UCSD-AML1 (cell line): ENCODE results near the gene TRAPPC2L.

ENCODE experiments used
- DNase-seq: peaks from one replicate; lab custom pipeline; 2025; ENCODE audit not compliant: unreplicated experiment; lab: John Stamatoyannopoulos, UW

The TRAPPC2L gene

GRCh38 chr16:88837806-88838205 lies 19.1 kb upstream of the TRAPPC2L start:
- DNase-seq = no peak

- no peak for DNase-seq
Measured at GRCh38 chr16:88838566-88838965, 18.4 kb upstream of the TRAPPC2L start.

DNA sequence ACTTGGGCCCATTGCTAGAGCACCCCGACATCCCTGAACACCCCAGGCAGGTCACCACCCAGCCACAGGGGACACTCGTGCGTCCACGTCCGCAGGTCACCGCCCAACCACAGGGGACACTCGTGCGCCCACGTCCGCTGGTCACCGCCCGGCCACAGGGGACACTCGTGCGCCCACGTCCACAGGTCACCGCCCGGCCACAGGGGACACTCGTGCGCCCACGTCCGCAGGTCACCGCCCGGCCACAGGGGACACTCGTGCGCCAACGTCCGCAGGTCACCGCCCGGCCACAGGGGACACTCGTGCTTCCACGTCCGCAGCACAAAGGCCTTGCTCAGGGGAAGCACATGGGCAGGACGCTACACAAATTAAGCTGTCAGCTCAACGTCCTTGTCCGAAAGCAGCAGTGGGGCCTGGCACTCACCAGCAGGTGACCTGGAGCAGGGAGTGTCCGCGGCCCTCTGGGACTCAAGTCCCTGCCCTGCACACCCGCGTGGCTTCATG lies 17.8 kb upstream of the TRAPPC2L start:
- DNase-seq = no peak

DNA sequence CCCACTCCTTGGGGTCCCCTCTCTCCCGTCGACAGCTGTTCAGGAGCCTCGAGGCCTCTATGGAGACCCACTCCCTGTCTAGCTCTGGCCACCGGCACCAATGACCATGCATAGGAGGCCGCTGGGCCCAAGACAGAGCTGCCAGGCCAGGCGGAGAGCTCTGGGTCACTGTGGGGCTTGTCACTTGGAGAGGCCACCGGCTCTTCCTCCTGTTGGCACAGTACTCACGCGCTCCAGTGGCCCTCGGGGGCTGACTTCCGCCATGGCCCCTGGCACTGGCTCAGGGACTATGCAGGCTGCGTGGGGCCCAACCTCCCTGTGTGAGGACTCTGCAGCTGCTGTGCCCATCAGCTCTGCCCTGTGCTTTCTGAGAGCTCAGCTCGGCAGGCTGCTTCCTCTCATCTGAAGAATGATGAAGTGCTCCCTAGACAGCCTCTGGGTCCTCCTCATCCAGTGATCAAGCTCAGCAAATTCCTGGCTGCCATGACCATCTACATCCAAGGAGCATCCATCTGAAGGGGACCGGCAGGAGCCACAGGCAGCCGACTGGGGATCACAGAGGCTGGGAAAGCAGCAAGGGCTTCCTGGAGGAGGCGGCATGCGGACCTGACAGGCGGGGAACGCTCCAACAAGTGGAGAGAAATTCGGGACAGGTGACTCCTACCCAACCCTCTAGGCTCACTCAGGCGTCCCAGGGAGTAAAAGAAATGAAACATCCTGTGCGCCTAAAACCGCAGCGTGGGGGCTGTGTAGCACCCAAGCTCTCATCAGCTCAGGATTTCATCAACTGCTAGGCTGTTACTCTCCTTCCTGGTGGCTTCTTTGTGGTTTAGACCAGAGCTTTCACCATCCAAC lies 17.0 kb upstream of the TRAPPC2L start:
- no peak for DNase-seq

DNA sequence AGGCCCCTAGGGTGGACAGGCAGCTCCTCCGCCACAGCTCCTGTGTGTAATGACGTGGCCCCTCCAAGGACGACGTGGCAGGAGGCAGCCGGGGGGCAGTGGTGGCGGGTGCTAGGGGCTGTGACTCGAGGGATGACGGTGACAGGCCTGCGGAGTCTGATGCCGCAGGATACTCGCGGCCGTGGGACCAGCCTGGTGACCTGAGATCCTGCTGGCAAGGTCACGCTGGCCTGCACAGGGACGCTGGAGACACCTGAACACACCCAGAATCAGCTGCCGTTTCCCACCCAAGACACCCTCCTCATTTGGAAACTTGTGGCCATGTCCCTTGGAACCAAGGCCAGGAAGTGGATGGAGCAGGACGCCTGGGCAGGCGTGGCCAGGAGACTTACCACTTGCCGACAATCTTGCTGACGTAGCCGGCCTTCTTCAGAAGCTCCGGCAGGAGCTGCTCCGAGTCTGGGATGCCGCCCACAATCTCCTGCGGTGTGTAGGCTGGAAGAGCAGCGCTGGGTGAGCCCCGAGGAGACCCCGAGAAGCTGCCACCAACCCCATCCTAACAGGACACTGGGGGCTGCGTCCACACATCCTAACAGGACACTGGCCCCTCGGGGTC lies 16.2 kb upstream of the TRAPPC2L start:
- DNase-seq = no peak

DNA sequence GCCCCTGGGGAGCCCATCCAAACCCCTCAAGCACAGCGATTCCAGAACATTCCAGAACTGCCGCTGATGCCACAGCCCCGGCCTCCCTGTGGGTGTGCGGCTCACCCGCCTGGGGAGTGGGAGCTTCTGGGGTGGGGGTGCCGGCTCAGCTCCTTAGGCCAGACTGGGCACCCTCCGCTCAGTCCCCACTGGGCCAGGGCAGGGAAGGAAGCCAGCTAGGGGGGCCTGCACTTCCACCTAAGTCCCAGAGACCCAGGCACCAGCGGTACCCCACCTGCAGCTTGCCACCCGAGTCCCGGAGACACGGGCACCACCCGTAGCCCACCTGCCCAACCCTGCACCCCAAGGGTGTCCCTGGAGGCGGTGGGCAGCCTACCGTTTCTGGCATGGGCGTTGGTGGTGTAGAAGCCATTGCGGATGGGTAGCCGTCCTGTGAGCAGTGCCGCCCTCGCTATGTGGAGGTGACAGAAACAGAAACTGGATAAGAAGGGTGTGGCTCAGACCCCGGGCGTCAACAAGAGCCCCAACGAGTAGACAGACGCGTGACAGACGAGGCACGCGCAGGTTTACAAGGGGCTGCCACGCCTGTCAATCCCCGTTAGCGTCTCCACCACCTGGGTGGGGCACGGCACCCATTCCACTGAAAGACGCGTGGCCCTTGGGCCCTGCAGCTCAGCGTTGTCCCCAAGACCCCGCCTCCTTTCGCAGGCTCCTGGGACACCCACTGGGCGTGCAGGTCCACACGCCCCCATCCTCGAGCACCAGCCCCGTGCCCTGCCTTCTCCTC lies 15.2 kb upstream of the TRAPPC2L start:
- DNase-seq = no peak

DNA sequence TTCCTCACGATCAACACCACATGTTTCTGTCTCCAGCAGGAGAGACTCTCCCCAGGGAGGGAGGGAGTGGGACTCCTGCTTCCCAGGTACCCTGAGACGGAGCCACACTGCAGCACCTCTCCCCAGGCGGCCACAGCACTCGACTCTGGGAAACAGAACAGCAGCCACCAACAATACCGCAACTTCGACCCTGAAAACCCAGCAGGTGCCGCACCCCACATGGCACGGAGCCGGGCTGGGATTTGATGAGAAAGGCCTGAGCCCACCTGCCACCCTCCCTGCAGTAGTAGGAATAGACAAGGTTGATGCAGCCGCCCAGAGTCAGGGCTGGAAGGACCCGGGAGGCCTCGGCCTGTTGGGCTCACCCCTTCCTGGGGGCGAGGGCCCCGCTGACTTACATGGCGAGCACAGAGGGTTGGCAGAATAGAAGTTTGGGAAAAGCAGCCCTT lies 14.6 kb upstream of the TRAPPC2L start:
- no peak for DNase-seq

GRCh38 chr16:88842806-88843205 lies 14.1 kb upstream of the TRAPPC2L start:
- DNase-seq = no peak

GRCh38 chr16:88843256-88843655 lies 13.7 kb upstream of the TRAPPC2L start:
- no peak for DNase-seq

- no peak for DNase-seq
Measured at GRCh38 chr16:88844419-88845036, 12.4 kb upstream of the TRAPPC2L start.

DNA sequence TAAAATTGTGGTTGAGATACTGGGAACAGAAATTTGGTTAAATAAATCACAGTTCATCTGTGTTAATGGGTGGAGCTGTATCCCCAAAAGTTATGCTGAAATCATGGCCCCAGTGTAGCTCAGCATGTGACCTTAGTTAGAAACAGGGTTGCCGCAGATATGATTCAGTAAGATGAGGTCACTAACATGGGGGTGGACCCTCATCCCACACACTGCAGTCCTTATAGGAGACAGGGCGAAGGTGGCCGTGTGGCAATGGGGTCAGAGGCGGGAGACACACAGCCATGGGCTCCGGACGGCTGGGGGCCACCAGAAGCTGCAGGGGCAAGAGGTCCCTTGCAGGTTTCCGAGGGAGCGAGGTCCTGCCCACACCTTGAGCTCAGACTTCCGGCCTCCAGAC lies 10.8 kb upstream of the TRAPPC2L start:
- no peak for DNase-seq

GRCh38 chr16:88847654-88848053 lies 9.3 kb upstream of the TRAPPC2L start:
- DNase-seq = no peak

- DNase-seq = no peak
Measured at GRCh38 chr16:88848557-88848956, 8.4 kb upstream of the TRAPPC2L start.

- DNase-seq = no peak
Measured at GRCh38 chr16:88850531-88851199, 6.3 kb upstream of the TRAPPC2L start.

DNA sequence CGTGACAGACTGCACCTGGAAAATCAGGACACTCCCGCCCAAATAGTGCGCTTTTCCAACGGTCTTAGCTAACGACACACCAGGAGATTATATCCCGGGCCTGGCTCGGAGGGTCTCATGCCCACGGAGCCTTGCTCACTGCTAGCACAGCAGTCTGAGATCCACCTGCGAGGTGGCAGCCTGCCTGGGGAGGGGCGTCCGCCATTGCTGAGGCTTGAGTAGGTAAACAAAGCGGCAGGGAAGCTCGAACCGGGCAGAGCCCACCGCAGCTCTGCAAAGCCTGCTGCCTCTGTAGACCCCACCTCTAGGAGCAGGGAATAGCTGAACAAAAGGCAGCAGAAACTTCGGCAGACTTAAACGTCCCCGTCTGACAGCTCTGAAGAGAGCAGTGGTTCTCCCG lies 5.3 kb upstream of the TRAPPC2L start:
- no peak for DNase-seq

DNA sequence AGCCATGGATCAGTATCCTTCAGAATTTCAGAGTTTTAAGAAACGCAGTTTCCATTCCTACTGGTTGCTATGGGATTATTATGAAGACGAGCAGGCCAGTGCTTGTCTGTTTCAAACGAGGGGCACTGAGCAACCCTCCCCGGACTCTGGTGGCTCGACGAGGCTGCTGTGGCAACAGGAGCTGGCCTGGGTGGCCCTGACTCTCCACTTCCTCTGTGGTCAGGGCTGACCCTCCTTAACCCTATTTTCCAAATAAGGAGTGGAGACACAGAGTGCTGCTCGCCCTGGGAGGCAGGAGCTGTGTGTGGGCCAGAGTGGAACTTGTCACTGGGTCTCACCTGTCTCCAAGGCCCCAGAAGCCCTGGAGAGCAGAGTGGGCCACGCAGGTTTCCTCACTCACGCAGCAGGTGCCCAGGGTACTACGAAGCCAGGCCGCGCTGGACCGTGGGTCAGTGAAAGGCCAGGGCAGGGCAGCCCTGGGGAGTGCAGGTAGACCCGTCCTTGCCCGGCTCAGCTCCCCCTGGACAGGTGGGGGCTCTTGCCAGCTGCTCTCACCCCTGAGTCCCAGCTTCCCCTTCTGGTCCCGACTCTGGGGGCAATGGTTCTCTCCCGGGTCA lies 3.5 kb upstream of the TRAPPC2L start:
- DNase-seq = no peak

GRCh38 chr16:88854306-88855111 lies 2.4 kb upstream of the TRAPPC2L start:
- peak; percentile 47 for DNase-seq

DNA sequence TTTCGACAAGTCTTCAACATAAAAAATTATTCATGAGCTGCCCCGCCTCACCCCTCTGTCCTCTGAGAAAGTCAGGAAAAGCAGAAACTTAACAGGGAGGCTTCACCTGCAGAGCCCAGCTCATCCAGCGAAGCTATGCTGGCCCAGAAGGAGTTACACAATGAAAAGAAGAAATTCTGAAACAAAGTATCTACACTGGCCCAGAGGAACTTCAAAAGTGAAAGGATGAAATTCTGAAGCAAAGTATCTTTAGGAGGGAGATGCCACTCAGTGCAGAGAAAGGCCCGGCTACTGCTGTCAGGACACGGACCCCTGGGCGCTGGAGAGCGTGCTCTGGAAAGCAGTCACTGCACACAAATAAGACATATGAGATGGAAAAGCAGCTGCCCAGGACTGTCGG lies 1.8 kb upstream of the TRAPPC2L start:
- no peak for DNase-seq

GRCh38 chr16:88855736-88856121 lies 1.2 kb upstream of the TRAPPC2L start:
- DNase-seq = no peak
